ENCODE results near the gene LANCL3.

DNA sequence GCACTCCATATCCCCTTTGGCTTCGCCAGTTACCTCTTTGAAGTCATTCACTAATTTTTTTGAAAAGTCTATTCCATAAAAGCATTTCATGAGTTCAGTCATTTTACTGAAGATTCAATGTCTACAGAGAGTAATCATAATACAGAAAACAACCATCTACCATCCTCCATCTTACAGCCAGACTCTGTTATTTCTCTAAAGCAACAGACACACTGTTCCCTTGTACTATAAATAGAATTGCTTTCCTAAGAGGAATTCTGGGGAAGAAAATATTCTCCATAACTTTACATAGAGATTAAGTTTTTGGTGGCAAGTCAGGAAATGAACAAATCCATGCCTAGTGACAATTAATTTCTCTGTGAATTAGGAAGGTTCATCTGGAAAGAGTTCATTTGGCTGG is 151.1 kb downstream of the LANCL3 start:
- TF ChIP-seq, protein P1, sequence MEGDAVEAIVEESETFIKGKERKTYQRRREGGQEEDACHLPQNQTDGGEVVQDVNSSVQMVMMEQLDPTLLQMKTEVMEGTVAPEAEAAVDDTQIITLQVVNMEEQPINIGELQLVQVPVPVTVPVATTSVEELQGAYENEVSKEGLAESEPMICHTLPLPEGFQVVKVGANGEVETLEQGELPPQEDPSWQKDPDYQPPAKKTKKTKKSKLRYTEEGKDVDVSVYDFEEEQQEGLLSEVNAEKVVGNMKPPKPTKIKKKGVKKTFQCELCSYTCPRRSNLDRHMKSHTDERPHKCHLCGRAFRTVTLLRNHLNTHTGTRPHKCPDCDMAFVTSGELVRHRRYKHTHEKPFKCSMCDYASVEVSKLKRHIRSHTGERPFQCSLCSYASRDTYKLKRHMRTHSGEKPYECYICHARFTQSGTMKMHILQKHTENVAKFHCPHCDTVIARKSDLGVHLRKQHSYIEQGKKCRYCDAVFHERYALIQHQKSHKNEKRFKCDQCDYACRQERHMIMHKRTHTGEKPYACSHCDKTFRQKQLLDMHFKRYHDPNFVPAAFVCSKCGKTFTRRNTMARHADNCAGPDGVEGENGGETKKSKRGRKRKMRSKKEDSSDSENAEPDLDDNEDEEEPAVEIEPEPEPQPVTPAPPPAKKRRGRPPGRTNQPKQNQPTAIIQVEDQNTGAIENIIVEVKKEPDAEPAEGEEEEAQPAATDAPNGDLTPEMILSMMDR (IDR thresholded peaks at IDR 0.05) = no peak
- no peak for TF ChIP-seq POLR2A (IDR thresholded peaks at IDR 0.05)
